ENCODE results near the gene CERCAM.

The CERCAM gene

DNA sequence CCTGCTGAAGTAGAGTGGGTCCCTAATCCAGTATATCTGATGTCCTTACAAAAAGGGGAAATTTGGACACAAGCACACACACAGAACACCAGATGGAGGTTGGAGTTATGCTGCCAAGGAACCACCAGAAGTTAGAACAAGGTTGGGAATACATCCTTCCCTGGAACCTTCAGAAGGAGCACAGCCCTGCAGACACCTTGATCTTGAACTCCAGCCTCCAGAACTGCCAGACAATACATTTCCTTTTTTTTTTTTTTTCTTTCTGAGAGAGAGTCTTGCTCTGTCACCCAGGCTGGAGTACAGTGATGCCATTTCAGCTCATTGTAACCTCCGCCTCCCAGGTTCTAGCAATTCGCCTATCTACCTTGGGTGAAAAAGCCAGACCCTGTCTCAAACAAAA, 28.1 kb downstream of the CERCAM start:
- Histone ChIP-seq H3K9me3 (ENCODE audit: insufficient read depth, low read depth, low read length) (no peaks in the 10 kb centered on the region), H4K20me1 (ENCODE audit: insufficient read depth, low read length, poor library complexity, severe bottlenecking) (no peaks in the 10 kb centered on the region), H3K4me3 (ENCODE audit: low read length, poor library complexity, severe bottlenecking) (no peak overlapping the region), H3K4me1 (ENCODE audit: insufficient read depth, low read length, poor library complexity, severe bottlenecking) (no peaks in the 10 kb centered on the region), H3K9ac (ENCODE audit: low read depth, low read length, poor library complexity, severe bottlenecking) (no peak overlapping the region), H3K36me3 (ENCODE audit: insufficient read depth, low read length) (no peaks in the 10 kb centered on the region), H3K79me2 (ENCODE audit: insufficient read depth, low read length) (no peaks in the 10 kb centered on the region), H3K4me2 (ENCODE audit: low read depth, low read length, poor library complexity, severe bottlenecking) (no peak overlapping the region), H3F3A (ENCODE audit: low read depth) (no peaks in the 10 kb centered on the region), H3K27me3 (ENCODE audit: insufficient read depth, low read length, poor library complexity, severe bottlenecking) (no peaks in the 10 kb centered on the region), H3K9me2 (replicated peaks; ENCODE audit: low read depth, low read length) (no peaks in the 10 kb centered on the region), H2AFZ (ENCODE audit: low read length) (no peak overlapping the region)
- TF ChIP-seq, protein P1, sequence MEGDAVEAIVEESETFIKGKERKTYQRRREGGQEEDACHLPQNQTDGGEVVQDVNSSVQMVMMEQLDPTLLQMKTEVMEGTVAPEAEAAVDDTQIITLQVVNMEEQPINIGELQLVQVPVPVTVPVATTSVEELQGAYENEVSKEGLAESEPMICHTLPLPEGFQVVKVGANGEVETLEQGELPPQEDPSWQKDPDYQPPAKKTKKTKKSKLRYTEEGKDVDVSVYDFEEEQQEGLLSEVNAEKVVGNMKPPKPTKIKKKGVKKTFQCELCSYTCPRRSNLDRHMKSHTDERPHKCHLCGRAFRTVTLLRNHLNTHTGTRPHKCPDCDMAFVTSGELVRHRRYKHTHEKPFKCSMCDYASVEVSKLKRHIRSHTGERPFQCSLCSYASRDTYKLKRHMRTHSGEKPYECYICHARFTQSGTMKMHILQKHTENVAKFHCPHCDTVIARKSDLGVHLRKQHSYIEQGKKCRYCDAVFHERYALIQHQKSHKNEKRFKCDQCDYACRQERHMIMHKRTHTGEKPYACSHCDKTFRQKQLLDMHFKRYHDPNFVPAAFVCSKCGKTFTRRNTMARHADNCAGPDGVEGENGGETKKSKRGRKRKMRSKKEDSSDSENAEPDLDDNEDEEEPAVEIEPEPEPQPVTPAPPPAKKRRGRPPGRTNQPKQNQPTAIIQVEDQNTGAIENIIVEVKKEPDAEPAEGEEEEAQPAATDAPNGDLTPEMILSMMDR (conservative IDR thresholded peaks at IDR 0.05; ENCODE audit: low read length) = no peak
- no peak for TF ChIP-seq EZH2phosphoT487 (IDR thresholded peaks at IDR 0.05; ENCODE audit: borderline replicate concordance)

DNA sequence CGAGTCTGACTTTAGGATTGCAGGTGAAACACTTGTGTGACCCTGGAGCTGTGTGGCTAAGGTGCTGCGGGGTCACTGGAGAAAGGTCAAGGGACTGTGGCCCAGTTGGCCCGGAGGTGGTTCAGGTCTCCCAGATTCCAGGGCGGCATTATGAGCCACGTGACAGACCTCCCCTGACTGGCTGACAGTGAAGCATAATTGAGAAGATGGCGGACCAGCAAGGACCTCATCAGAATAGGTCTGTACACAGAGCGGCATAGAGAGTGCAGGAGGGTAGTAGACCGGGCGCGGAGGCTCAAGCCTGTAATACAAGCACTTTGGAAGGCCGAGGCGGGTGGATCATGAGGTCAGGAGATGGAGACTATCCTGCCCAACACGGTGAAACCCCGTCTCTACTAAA, 34.3 kb downstream of the CERCAM start:
- TF ChIP-seq, protein P1 (conservative IDR thresholded peaks at IDR 0.05; ENCODE audit: low read length) = no peak
- no peak for TF ChIP-seq EZH2phosphoT487 (IDR thresholded peaks at IDR 0.05; ENCODE audit: borderline replicate concordance)

DNA sequence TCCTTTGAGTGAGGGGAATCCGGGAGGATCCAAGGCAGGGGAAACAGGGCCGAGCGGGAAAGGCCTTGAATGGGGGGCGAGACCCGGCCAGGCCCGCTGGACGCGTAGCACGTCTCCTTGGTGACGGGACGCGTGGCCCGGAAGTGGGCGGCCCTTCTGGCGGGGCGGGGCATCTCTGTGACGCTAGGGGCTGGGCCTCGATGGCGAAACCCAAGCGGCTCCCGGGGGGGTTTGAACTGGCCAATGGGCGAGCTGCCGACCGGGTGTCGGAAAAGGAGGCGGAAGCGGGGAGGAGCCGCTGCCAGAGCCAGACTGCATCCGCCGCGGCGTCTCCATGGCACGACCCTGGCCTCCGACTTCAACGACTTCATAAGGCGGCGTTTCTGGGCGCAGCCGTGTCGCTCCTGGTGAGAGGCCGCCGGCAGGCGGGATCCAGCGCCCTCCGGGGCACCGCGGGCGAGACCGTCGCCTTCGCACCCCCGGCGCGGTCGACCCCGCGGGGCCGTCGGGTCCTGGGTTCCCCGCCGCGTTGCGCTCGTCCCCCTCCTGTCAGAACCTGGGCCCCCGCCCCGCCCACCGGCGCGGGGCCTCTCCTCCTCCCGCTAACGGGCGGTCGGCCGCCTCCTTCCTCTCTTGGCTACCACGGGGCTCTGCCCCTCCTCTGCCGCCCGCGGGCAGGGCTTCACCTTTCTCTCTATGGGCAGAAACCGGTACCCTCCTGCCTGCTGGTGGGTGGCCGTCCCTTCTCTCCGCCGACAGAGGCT, 35.4 kb downstream of the CERCAM start, which contains the start of gene ODF2:
Gene ODF2, plus strand, starts transcription at position 158 of the 764 bp plus-strand sequence. Its CDS starts 86 bp downstream, at position 244.
- peak within 1 kb of the TSS; percentile 97 for H2AFZ ChIP-seq (ENCODE audit: low read length)

More for the DNA sequence above, 34.3 kb downstream of the CERCAM start:
- H3K4me1 ChIP-seq (ENCODE audit: insufficient read depth, low read length, poor library complexity, severe bottlenecking) = peaks cover 15% of the 10 kb centered on the region
- no peaks in the 10 kb centered on the region for H3K9me2 ChIP-seq (replicated peaks; ENCODE audit: low read depth, low read length)
- no peak overlapping the region for H3K9ac ChIP-seq (ENCODE audit: low read depth, low read length, poor library complexity, severe bottlenecking)
- no peaks in the 10 kb centered on the region for H3F3A ChIP-seq (ENCODE audit: low read depth)
- H3K9me3 ChIP-seq (ENCODE audit: insufficient read depth, low read depth, low read length) = no peaks in the 10 kb centered on the region
- H4K20me1 ChIP-seq (ENCODE audit: insufficient read depth, low read length, poor library complexity, severe bottlenecking) = peaks cover 16% of the 10 kb centered on the region
- no peak overlapping the region for H3K4me3 ChIP-seq (ENCODE audit: low read length, poor library complexity, severe bottlenecking)
- H3K4me2 ChIP-seq (ENCODE audit: low read depth, low read length, poor library complexity, severe bottlenecking) = peak overlapping the region; percentile 96
- H2AFZ ChIP-seq (ENCODE audit: low read length) = no peak overlapping the region
- peaks cover 4% of the 10 kb centered on the region; the same call in 1 of the 2 replicates for H3K36me3 ChIP-seq (ENCODE audit: insufficient read depth, low read length)
- no peaks in the 10 kb centered on the region for H3K27me3 ChIP-seq (ENCODE audit: insufficient read depth, low read length, poor library complexity, severe bottlenecking)
- H3K79me2 ChIP-seq (ENCODE audit: insufficient read depth, low read length) = peaks cover 37% of the 10 kb centered on the region

More for the DNA sequence above, 35.4 kb downstream of the CERCAM start, which contains the start of gene ODF2:
- peak within 1 kb of the TSS; percentile 96 for H3K9ac ChIP-seq (ENCODE audit: low read depth, low read length, poor library complexity, severe bottlenecking)
- peaks cover 15% of the 10 kb centered on the region; the same call in 1 of the 2 replicates for H3K36me3 ChIP-seq (ENCODE audit: insufficient read depth, low read length)
- H3K4me1 ChIP-seq (ENCODE audit: insufficient read depth, low read length, poor library complexity, severe bottlenecking) = peaks cover 15% of the 10 kb centered on the region
- TF ChIP-seq, protein P1 (conservative IDR thresholded peaks at IDR 0.05; ENCODE audit: low read length) = no peak
- TF ChIP-seq EZH2phosphoT487 (IDR thresholded peaks at IDR 0.05; ENCODE audit: borderline replicate concordance) = no peak
- peaks cover 16% of the 10 kb centered on the region for H4K20me1 ChIP-seq (ENCODE audit: insufficient read depth, low read length, poor library complexity, severe bottlenecking)
- no peaks in the 10 kb centered on the region for H3K9me2 ChIP-seq (replicated peaks; ENCODE audit: low read depth, low read length)
- no peaks in the 10 kb centered on the region for H3F3A ChIP-seq (ENCODE audit: low read depth)
- H3K4me2 ChIP-seq (ENCODE audit: low read depth, low read length, poor library complexity, severe bottlenecking) = peak within 1 kb of the TSS; percentile 96
- no peaks in the 10 kb centered on the region for H3K27me3 ChIP-seq (ENCODE audit: insufficient read depth, low read length, poor library complexity, severe bottlenecking)
- no peaks in the 10 kb centered on the region for H3K9me3 ChIP-seq (ENCODE audit: insufficient read depth, low read depth, low read length)
- peak within 1 kb of the TSS; percentile 100 for H3K4me3 ChIP-seq (ENCODE audit: low read length, poor library complexity, severe bottlenecking)
- H3K79me2 ChIP-seq (ENCODE audit: insufficient read depth, low read length) = peaks cover 38% of the 10 kb centered on the region
